Skin of body (tissue), 2 donors: ENCODE data around the gene DDX31. TPM values are rescaled to one million over a fixed set of nuclear protein-coding genes. Genes with fewer than 3 reads are reported as not detected.

Experiments used
- DNase-seq: peaks from one replicate; lab custom pipeline; 2025; lab: John Stamatoyannopoulos, UW
- total RNA-seq: library from RNA; depleted of rRNA; stranded (reverse); fragments of >200 nt; gene quantifications from one replicate; pipeline ENCODE4 v1.2.3, GENCODE V29; 2014

DDX31 gene
- total RNA-seq, 1 donor from 2014 or later: 13.8 TPM

GRCh38 chr9:132673355-132673754 is 3.6 kb upstream of the DDX31 start:
- peak; percentile 60 for DNase-seq

GRCh38 chr9:132672413-132672690 is 2.6 kb upstream of the DDX31 start:
- no peak for DNase-seq

GRCh38 chr9:132671620-132672412 is 2.0 kb upstream of the DDX31 start:
- DNase-seq: no peak

- DNase-seq: no peak
Observed at GRCh38 chr9:132670457-132671391, 941 bp upstream of the DDX31 start, which contains the start of gene GTF3C4. Gene GTF3C4 (plus strand): TSS chr9:132670464. CDS start chr9:132670599, 135 bp downstream.

- DNase-seq: peak; percentile 69
Observed at GRCh38 chr9:132669319-132669697, 475 bp downstream of the DDX31 start.

- DNase-seq: no peak
Observed at GRCh38 chr9:132663851-132664250, 5.9 kb downstream of the DDX31 start.

GRCh38 chr9:132663117-132663516 is 6.7 kb downstream of the DDX31 start:
- DNase-seq: no peak

- no peak for DNase-seq
Observed at GRCh38 chr9:132662152-132662945, 7.4 kb downstream of the DDX31 start.

GRCh38 chr9:132656299-132656698 is 13.5 kb downstream of the DDX31 start:
- DNase-seq: no peak

- DNase-seq: no peak
Observed at GRCh38 chr9:132651259-132651658, 18.5 kb downstream of the DDX31 start.

- no peak for DNase-seq
Observed at GRCh38 chr9:132648685-132649084, 21.1 kb downstream of the DDX31 start.

- DNase-seq: no peak
Observed at GRCh38 chr9:132648283-132648682, 21.5 kb downstream of the DDX31 start.

GRCh38 chr9:132647806-132648205 is 22.0 kb downstream of the DDX31 start:
- no peak for DNase-seq

GRCh38 chr9:132647355-132647754 is 22.4 kb downstream of the DDX31 start:
- DNase-seq: no peak

- no peak for DNase-seq
Observed at GRCh38 chr9:132646726-132647125, 23.1 kb downstream of the DDX31 start.

GRCh38 chr9:132645711-132646110 is 24.1 kb downstream of the DDX31 start:
- no peak for DNase-seq

GRCh38 chr9:132645306-132645705 is 24.5 kb downstream of the DDX31 start:
- DNase-seq: no peak

- no peak for DNase-seq
Observed at GRCh38 chr9:132644251-132644650, 25.5 kb downstream of the DDX31 start.

- DNase-seq: no peak
Observed at GRCh38 chr9:132641216-132641615, 28.6 kb downstream of the DDX31 start.

GRCh38 chr9:132639322-132639721 is 30.5 kb downstream of the DDX31 start:
- no peak for DNase-seq

GRCh38 chr9:132638240-132638639 is 31.5 kb downstream of the DDX31 start:
- no peak for DNase-seq

GRCh38 chr9:132637801-132638200 is 32.0 kb downstream of the DDX31 start:
- DNase-seq: no peak
